Ovary (tissue), 9 donors: ENCODE results near the gene RNF128. TPM values are rescaled to one million over a fixed set of nuclear protein-coding genes. Genes with fewer than 3 reads are reported as not detected.
"Not testable (repeated sequence)": the region's sequence is repeated elsewhere in the genome, so short reads cannot be mapped to it uniquely, and the experiment has no call there.

Source experiments
- DNase-seq, 5 donors: peaks; one replicate each; pipeline ENCODE4 v3.0.0-alpha.2; 2019 to 2020
- H3K27ac ChIP-seq, 2 donors: fragments of 200-600 bp; one replicate each; pipeline versions ENCODE4 v1.5.1 to v1.8.0; 2019 to 2022
- H3K27me3 ChIP-seq: fragments of 200-600 bp; one replicate; pipeline ENCODE4 v1.8.0; 2022
- H3K36me3 ChIP-seq: fragments of 200-600 bp; sonication (generic); one replicate; pipeline ENCODE4 v1.5.1; 2019
- H3K4me1 ChIP-seq: one replicate; pipeline ENCODE4 v1.8.1; 2013; ENCODE audit warnings: mild to moderate bottlenecking, moderate library complexity; ENCODE audit not compliant: insufficient read depth
- H3K4me3 ChIP-seq: fragments of 200-600 bp; sonication (generic); one replicate; pipeline ENCODE4 v1.5.1; 2017
- H3K9me3 ChIP-seq, 2 donors: fragments of 200-600 bp in 1 of 2; sonication (generic) in 1 of 2; one replicate each; pipeline versions ENCODE4 v1.5.1 to v1.8.1; 2013 to 2019; ENCODE audit warnings: mild to moderate bottlenecking in 1 of 2, moderate library complexity in 1 of 2
- EP300 ChIP-seq: sonication (generic); formaldehyde crosslinking; IDR thresholded peaks from one replicate; pipeline ENCODE4 v1.6.1; 2017; ENCODE audit warnings: antibody characterized with exemption
- POLR2A ChIP-seq: fragments of 450-650 bp; IDR thresholded peaks from one replicate; pipeline ENCODE4 v1.6.1; 2017; ENCODE audit warnings: antibody characterized with exemption, mild to moderate bottlenecking, moderate library complexity
- WGBS, 3 donors: extraction: QIAGEN DNeasy Blood & Tissue Kit in 1 of 3; methylation state at CpG; one replicate each; pipeline versions ENCODE4 v1.1.5 to v1.1.7; 2013 to 2017; 5-methylcytosine and 5-hydroxymethylcytosine counted together
- intact Hi-C, 4 donors: fragments of 100-400 bp; cut with DNase I; formaldehyde crosslinking; loops; one replicate each; pipeline versions ENCODE4 v1.11.0 to v1.15.1; 2022 to 2023
- polyA plus RNA-seq, 2 donors: library from polyadenylated mRNA; stranded (reverse); fragments of 200-250 nt in 1 of 2; fragments of 350-450 nt in 1 of 2; fragmentation: Illumina TruSeq in 1 of 2; extraction: RNeasy Lipid Tissue Mini Kit (QIAGEN cat#74804) in 1 of 2; gene quantifications; one replicate each; pipeline ENCODE4 v1.2.3, GENCODE V29; 2013 to 2014
- total RNA-seq, 7 donors: library from RNA; depleted of rRNA in 2 of 7; stranded (reverse); fragments of >200 nt in 2 of 7; fragmentation: NEBNext Ultra II Directional in 3 of 7; extraction: Animal tissue kit (Norgen Biotek cat#: 25700) in 3 of 7; gene quantifications; one replicate each; pipeline versions ENCODE4 v1.1.0 to v1.2.4, GENCODE V29; 2016 to 2023
- TF ChIP-seq, protein P1 (sequence below), 3 donors: fragments of 450-650 bp in 2 of 3; fragments of 200-600 bp in 1 of 3; IDR thresholded peaks; one replicate each; pipeline versions ENCODE4 v1.5.1 to v1.8.0; 2016 to 2022; ENCODE audit warnings: antibody characterized with exemption in 3 of 3, mild to moderate bottlenecking in 1 of 3
- donor health status: DM: no; HTN: no; CAD: no; lungs with moderate emphysema.
- donor health status: DM: no; HTN: no; CAD: no.
- donor health status: Bipolar disorder and iron deficiency.
- donor health status: DM: yes; HTN: yes; CAD: no.
- donor health status: DM: no; HTN: no; CAD: no.
- donor health status: DM: yes; HTN: yes; CAD: no.

Gene RNF128
- total and polyA plus RNA-seq, 9 donors = 0.24 to 4.0 (median 1.2) TPM

DNA sequence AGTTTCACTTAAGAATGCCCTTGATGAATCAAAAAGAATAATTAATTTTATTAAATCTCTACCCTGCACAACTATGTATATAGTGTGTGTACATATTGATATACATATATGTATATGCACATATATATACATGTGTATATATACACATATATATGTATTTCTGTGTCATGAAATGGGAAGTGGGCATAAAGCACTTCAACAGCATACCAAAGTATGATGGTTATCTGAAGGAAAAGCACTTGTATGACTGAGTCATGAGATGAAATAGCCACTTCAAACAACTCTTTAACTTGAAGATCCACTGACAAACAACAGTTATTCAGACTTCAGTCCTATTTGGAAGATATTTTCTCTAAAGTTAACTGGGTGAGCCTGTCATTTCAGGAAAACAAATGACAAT is 16.3 kb downstream of the RNF128 start:
- Histone ChIP-seq H3K4me3 (no peak overlapping the region), H3K27me3 (no peaks in the 10 kb centered on the region), H3K27ac (no peak overlapping the region), H3K9me3 (no peaks in the 10 kb centered on the region), H3K4me1 (no peaks in the 10 kb centered on the region), H3K36me3 (no peaks in the 10 kb centered on the region)
- DNase-seq = no peak
- TF ChIP-seq EP300 (no peak), POLR2A (no peak)
- TF ChIP-seq, protein P1, sequence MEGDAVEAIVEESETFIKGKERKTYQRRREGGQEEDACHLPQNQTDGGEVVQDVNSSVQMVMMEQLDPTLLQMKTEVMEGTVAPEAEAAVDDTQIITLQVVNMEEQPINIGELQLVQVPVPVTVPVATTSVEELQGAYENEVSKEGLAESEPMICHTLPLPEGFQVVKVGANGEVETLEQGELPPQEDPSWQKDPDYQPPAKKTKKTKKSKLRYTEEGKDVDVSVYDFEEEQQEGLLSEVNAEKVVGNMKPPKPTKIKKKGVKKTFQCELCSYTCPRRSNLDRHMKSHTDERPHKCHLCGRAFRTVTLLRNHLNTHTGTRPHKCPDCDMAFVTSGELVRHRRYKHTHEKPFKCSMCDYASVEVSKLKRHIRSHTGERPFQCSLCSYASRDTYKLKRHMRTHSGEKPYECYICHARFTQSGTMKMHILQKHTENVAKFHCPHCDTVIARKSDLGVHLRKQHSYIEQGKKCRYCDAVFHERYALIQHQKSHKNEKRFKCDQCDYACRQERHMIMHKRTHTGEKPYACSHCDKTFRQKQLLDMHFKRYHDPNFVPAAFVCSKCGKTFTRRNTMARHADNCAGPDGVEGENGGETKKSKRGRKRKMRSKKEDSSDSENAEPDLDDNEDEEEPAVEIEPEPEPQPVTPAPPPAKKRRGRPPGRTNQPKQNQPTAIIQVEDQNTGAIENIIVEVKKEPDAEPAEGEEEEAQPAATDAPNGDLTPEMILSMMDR (IDR thresholded peaks at IDR 0.05) = no peak
- intact Hi-C loops = no loop called here

GRCh38 chrX:106748377-106748776 is 21.9 kb downstream of the RNF128 start:
- H3K4me3 ChIP-seq = no peak overlapping the region
- intact Hi-C loops = no loop called here
- DNase-seq = no peak
- no peaks in the 10 kb centered on the region for H3K4me1 ChIP-seq
- WGBS, 3 donors = 88 to 95% (median 94%) methylated on average over 1 of the region's 1 CpG
- no peaks in the 10 kb centered on the region for H3K9me3 ChIP-seq
- H3K27me3 ChIP-seq = no peaks in the 10 kb centered on the region
- no peak overlapping the region for H3K27ac ChIP-seq
- no peaks in the 10 kb centered on the region for H3K36me3 ChIP-seq
- TF ChIP-seq EP300 (no peak), POLR2A (no peak)
- TF ChIP-seq, protein P1 (IDR thresholded peaks at IDR 0.05) = no peak

- TF ChIP-seq, protein P1 (IDR thresholded peaks at IDR 0.05) = no peak
- no peak for TF ChIP-seq EP300
- TF ChIP-seq POLR2A = no peak
- 67 to 71% (median 69%) methylated on average over 3 of the region's 3 CpGs for WGBS, 3 donors
- no peak overlapping the region for H3K27ac ChIP-seq
- H3K27me3 ChIP-seq = no peaks in the 10 kb centered on the region
- intact Hi-C loops = no loop called here
- no peaks in the 10 kb centered on the region for H3K4me1 ChIP-seq
- no peaks in the 10 kb centered on the region for H3K36me3 ChIP-seq
- no peak overlapping the region for H3K4me3 ChIP-seq
- no peaks in the 10 kb centered on the region for H3K9me3 ChIP-seq
- no peak for DNase-seq
These were observed 24.9 kb downstream of the RNF128 start for GRCh38 chrX:106751407-106751806.

DNA sequence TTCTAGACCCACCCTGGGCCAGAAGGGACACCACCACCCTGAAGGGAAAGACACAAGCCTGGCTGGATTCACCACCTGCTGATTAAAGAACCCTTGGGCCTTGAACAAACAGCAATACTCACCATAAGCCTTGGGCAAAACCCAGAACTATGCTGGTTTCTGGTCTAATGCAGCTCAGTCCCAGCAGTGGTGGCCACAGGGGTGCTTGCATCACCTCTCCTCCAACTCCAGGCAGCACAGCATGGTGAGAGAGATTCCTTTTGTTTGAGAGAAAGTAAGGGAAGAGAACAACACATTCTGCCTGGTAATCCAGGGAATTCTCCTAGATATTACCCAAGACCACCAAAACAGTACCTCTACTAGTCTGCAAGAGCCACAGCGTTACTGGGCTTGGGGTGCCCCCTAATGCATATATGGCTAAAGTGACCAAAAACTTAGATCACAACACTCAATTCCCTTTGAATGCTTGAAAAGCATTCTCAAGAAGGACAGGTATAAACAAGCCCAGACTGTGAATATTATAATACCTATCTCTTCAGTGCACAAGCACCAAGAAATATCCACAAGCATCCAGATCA is 25.7 kb downstream of the RNF128 start:
- Histone ChIP-seq H3K9me3 (no peaks in the 10 kb centered on the region), H3K27ac (no peak overlapping the region), H3K4me1 (no peaks in the 10 kb centered on the region), H3K27me3 (no peaks in the 10 kb centered on the region), H3K4me3 (no peak overlapping the region), H3K36me3 (no peaks in the 10 kb centered on the region)
- DNase-seq = no peak
- intact Hi-C loops = no loop called here
- TF ChIP-seq, protein P1 (IDR thresholded peaks at IDR 0.05) = no peak
- TF ChIP-seq EP300 (no peak), POLR2A (no peak)
- 49 to 63% (median 54%) methylated on average over 1 of the region's 1 CpG for WGBS, 3 donors

- H3K4me1 ChIP-seq, H3K27me3 ChIP-seq, H3K27ac ChIP-seq, H3K4me3 ChIP-seq, H3K36me3 ChIP-seq, DNase-seq, H3K9me3 ChIP-seq: not testable (repeated sequence)
- 41 to 56% (median 52%) methylated on average over 1 of the region's 1 CpG for WGBS, 3 donors
- intact Hi-C loops = loop anchor here in 1 of 4 donors (10.0 kb wide), 1 partner anchor 1574 kb away; no protein-coding TSS in a partner anchor
These were observed 42.8 kb downstream of the RNF128 start for GRCh38 chrX:106769288-106769687.
